Tibial nerve (tissue), 4 donors: ENCODE measurements around the gene DYNC1I1. TPM values are rescaled to one million over a fixed set of nuclear protein-coding genes. Genes with fewer than 3 reads are reported as not detected.

Experiments used
- DNase-seq, 2 donors: peaks; one replicate each; pipeline ENCODE4 v3.0.0-alpha.2; 2019; ENCODE audit warnings: low spot score in 2 of 2
- H3K27ac ChIP-seq, 4 donors: fragments of 200-600 bp; sonication (generic) in 3 of 4; one replicate each; pipeline ENCODE4 v1.5.1; 2017 to 2019; ENCODE audit warnings: mild to moderate bottlenecking in 1 of 4
- H3K27me3 ChIP-seq, 2 donors: fragments of 200-600 bp; sonication (generic) in 1 of 2; one replicate each; pipeline versions ENCODE4 v1.5.1 to v1.6.0; 2017 to 2019
- H3K36me3 ChIP-seq, 3 donors: fragments of 200-600 bp; sonication (generic); one replicate each; pipeline ENCODE4 v1.5.1; 2018 to 2019
- H3K4me1 ChIP-seq, 4 donors: fragments of 200-600 bp; sonication (generic) in 3 of 4; one replicate each; pipeline ENCODE4 v1.5.1; 2017 to 2019
- H3K4me3 ChIP-seq, 4 donors: fragments of 200-600 bp; sonication (generic) in 3 of 4; one replicate each; pipeline ENCODE4 v1.5.1; 2017 to 2019; ENCODE audit warnings: mild to moderate bottlenecking in 1 of 4, moderate library complexity in 1 of 4
- H3K9me3 ChIP-seq, 4 donors: fragments of 200-600 bp; sonication (generic) in 3 of 4; one replicate each; pipeline ENCODE4 v1.5.1; 2017 to 2019
- EP300 ChIP-seq, 2 donors: sonication (generic); formaldehyde crosslinking; IDR thresholded peaks; one replicate each; pipeline ENCODE4 v1.6.1; 2017; ENCODE audit warnings: antibody characterized with exemption in 2 of 2, mild to moderate bottlenecking in 1 of 2
- POLR2A ChIP-seq, 2 donors: fragments of 450-650 bp; IDR thresholded peaks; one replicate each; pipeline ENCODE4 v1.6.1; 2017; ENCODE audit warnings: antibody characterized with exemption in 2 of 2, mild to moderate bottlenecking in 2 of 2, moderate library complexity in 2 of 2
- WGBS, 2 donors: methylation state at CpG; one replicate each; pipeline ENCODE4 v1.1.5; 2018; 5-methylcytosine and 5-hydroxymethylcytosine counted together
- total RNA-seq, 4 donors: library from RNA; depleted of rRNA; stranded (reverse); fragments of >200 nt; gene quantifications; one replicate each; pipeline ENCODE4 v1.1.0, GENCODE V29; 2016
- TF ChIP-seq, protein P1 (sequence below), 5 experiments: fragments of 200-600 bp in 3 of 5; fragments of 450-650 bp in 2 of 5; sonication (generic) in 3 of 5; IDR thresholded peaks; one replicate each; pipeline ENCODE4 v1.5.1; 2016 to 2019; ENCODE audit warnings: antibody characterized with exemption in 5 of 5, mild to moderate bottlenecking in 3 of 5, moderate library complexity in 2 of 5

The DYNC1I1 gene
- total RNA-seq, 4 donors from 2014 or later, result 5.5 to 12.0 (median 9.8) TPM

- TF ChIP-seq EP300 (IDR thresholded peaks at IDR 0.05), result no peak
- TF ChIP-seq, protein P1, sequence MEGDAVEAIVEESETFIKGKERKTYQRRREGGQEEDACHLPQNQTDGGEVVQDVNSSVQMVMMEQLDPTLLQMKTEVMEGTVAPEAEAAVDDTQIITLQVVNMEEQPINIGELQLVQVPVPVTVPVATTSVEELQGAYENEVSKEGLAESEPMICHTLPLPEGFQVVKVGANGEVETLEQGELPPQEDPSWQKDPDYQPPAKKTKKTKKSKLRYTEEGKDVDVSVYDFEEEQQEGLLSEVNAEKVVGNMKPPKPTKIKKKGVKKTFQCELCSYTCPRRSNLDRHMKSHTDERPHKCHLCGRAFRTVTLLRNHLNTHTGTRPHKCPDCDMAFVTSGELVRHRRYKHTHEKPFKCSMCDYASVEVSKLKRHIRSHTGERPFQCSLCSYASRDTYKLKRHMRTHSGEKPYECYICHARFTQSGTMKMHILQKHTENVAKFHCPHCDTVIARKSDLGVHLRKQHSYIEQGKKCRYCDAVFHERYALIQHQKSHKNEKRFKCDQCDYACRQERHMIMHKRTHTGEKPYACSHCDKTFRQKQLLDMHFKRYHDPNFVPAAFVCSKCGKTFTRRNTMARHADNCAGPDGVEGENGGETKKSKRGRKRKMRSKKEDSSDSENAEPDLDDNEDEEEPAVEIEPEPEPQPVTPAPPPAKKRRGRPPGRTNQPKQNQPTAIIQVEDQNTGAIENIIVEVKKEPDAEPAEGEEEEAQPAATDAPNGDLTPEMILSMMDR (IDR thresholded peaks at IDR 0.05), result no peak
- TF ChIP-seq POLR2A (IDR thresholded peaks at IDR 0.05), result no peak
- Histone ChIP-seq H3K36me3 (no peaks in the 10 kb centered on the region), H3K27me3 (no peaks in the 10 kb centered on the region), H3K4me3 (no peak overlapping the region), H3K4me1 (no peaks in the 10 kb centered on the region), H3K27ac (no peak overlapping the region), H3K9me3 (no peaks in the 10 kb centered on the region)
- DNase-seq, result no peak
- 60 to 62% methylated on average over 3 of the region's 3 CpGs for WGBS, 2 donors
Measured at GRCh38 chr7:95800787-95801186, 28.4 kb downstream of the DYNC1I1 start.

GRCh38 chr7:95802270-95802669 is 29.9 kb downstream of the DYNC1I1 start:
- H3K27ac ChIP-seq, result no peak overlapping the region

GRCh38 chr7:95804052-95804451 is 31.7 kb downstream of the DYNC1I1 start:
- no peak for DNase-seq
- Histone ChIP-seq H3K9me3 (no peaks in the 10 kb centered on the region), H3K4me3 (no peak overlapping the region), H3K27me3 (no peaks in the 10 kb centered on the region), H3K27ac (no peak overlapping the region), H3K36me3 (no peaks in the 10 kb centered on the region), H3K4me1 (peaks cover 0 to 3% (median 0%) of the 10 kb centered on the region in 4 donors)
- WGBS, 2 donors, result 32 to 42% methylated on average over 4 of the region's 4 CpGs
- TF ChIP-seq EP300 (IDR thresholded peaks at IDR 0.05) (no peak), POLR2A (IDR thresholded peaks at IDR 0.05) (no peak)
- TF ChIP-seq, protein P1 (IDR thresholded peaks at IDR 0.05), result no peak

More at GRCh38 chr7:95802270-95802669, 29.9 kb downstream of the DYNC1I1 start:
- Histone ChIP-seq H3K27me3 (no peaks in the 10 kb centered on the region), H3K36me3 (no peaks in the 10 kb centered on the region), H3K4me1 (no peaks in the 10 kb centered on the region), H3K4me3 (no peak overlapping the region), H3K9me3 (no peaks in the 10 kb centered on the region)
- no peak for DNase-seq
- 94 to 99% methylated on average over 3 of the region's 3 CpGs for WGBS, 2 donors
- TF ChIP-seq EP300 (IDR thresholded peaks at IDR 0.05) (no peak), POLR2A (IDR thresholded peaks at IDR 0.05) (no peak)
- TF ChIP-seq, protein P1 (IDR thresholded peaks at IDR 0.05), result no peak

GRCh38 chr7:95805909-95806308 is 33.6 kb downstream of the DYNC1I1 start:
- TF ChIP-seq, protein P1 (IDR thresholded peaks at IDR 0.05), result no peak
- TF ChIP-seq EP300 (IDR thresholded peaks at IDR 0.05) (no peak), POLR2A (IDR thresholded peaks at IDR 0.05) (no peak)
- Histone ChIP-seq H3K4me3 (no peak overlapping the region), H3K27ac (no peak overlapping the region), H3K27me3 (no peaks in the 10 kb centered on the region), H3K36me3 (no peaks in the 10 kb centered on the region), H3K9me3 (no peaks in the 10 kb centered on the region), H3K4me1 (peaks cover 0 to 3% (median 0%) of the 10 kb centered on the region in 4 donors)
- no peak for DNase-seq
- 92% methylated on average over 1 of the region's 1 CpG for WGBS, 2 donors

- Histone ChIP-seq H3K4me1 (peaks cover 0 to 3% (median 0%) of the 10 kb centered on the region in 4 donors), H3K27me3 (no peaks in the 10 kb centered on the region), H3K9me3 (no peaks in the 10 kb centered on the region), H3K27ac (no peak overlapping the region), H3K36me3 (no peaks in the 10 kb centered on the region), H3K4me3 (no peak overlapping the region)
- DNase-seq, result no peak
- TF ChIP-seq EP300 (IDR thresholded peaks at IDR 0.05), result no peak
- no peak for TF ChIP-seq POLR2A (IDR thresholded peaks at IDR 0.05)
- TF ChIP-seq, protein P1 (IDR thresholded peaks at IDR 0.05), result no peak
- 68 to 69% methylated on average over 2 of the region's 2 CpGs for WGBS, 2 donors
Measured at GRCh38 chr7:95808396-95808795, 36.0 kb downstream of the DYNC1I1 start.
